IMR-90 (cell line): Measurements from ENCODE around the gene NLGN4X. TPM values are rescaled to one million over a fixed set of nuclear protein-coding genes. Genes with fewer than 3 reads are reported as not detected.

ENCODE experiments used
- ATAC-seq: fragments of 200-7000 bp; cut with Tn5 transposase; 2 replicates; pipeline ENCODE4 v1.9.1; 2020; ENCODE audit warnings: low read depth, mild to moderate bottlenecking, moderate library complexity
- BruUV-seq: library from RNA; stranded (reverse); fragments of 400-500 nt; replicated peaks from 2 replicates; lab custom pipeline; 2021; lab: Mats Ljungman, UMichigan
- CTCF ChIA-PET: fragments of 300-600 bp; formaldehyde crosslinking; extraction: SDS; loops from one replicate; lab custom pipeline; 2021; ENCODE audit warnings: antibody characterized with exemption; lab: Yijun Ruan, JAX
- POLR2A ChIA-PET: fragments of 300-600 bp; sonication (Branson Sonifier 250); formaldehyde crosslinking; loops from one replicate; lab custom pipeline; 2022; ENCODE audit warnings: antibody characterized with exemption; ENCODE audit not compliant: unreplicated experiment; lab: Charles Lee
- DNase-seq: peaks from one replicate; pipeline ENCODE4 v3.0.0; 2013
- H2AFZ ChIP-seq: replicated peaks from 2 replicates; pipeline ENCODE3; 2013; ENCODE audit warnings: low read length, mild to moderate bottlenecking; ENCODE audit not compliant: poor library complexity
- H2AK5ac ChIP-seq: 2 replicates; pipeline ENCODE4 v1.6.1; 2013; ENCODE audit warnings: low read depth, low read length, inconsistent platforms
- H2AK9ac ChIP-seq: replicated peaks from 2 replicates; pipeline ENCODE3; 2013; ENCODE audit warnings: mild to moderate bottlenecking, low read depth, low read length, moderate library complexity; ENCODE audit not compliant: poor library complexity
- H2BK120ac ChIP-seq: 2 replicates; pipeline ENCODE4 v1.6.1; 2013; ENCODE audit warnings: low read depth, low read length, inconsistent platforms
- H2BK15ac ChIP-seq: 3 replicates; pipeline ENCODE4 v1.6.1; 2013; ENCODE audit warnings: low read depth, low read length, inconsistent platforms
- H2BK20ac ChIP-seq: 2 replicates; pipeline ENCODE4 v1.6.1; 2013; ENCODE audit warnings: low read depth, mild to moderate bottlenecking, inconsistent platforms, low read length, moderate library complexity
- H2BK5ac ChIP-seq: 2 replicates; pipeline ENCODE4 v1.6.1; 2013; ENCODE audit warnings: mild to moderate bottlenecking, low read depth, low read length, inconsistent platforms; ENCODE audit not compliant: poor library complexity, severe bottlenecking
- H3K14ac ChIP-seq: replicated peaks from 2 replicates; pipeline ENCODE4 v1.6.1; 2013; ENCODE audit warnings: low read depth, low read length, inconsistent platforms
- H3K18ac ChIP-seq: 2 replicates; pipeline ENCODE4 v1.6.1; 2013; ENCODE audit warnings: low read depth, low read length, control low read depth
- H3K23ac ChIP-seq: 2 replicates; pipeline ENCODE4 v1.6.1; 2013; ENCODE audit warnings: low read depth, low read length, inconsistent platforms
- H3K27ac ChIP-seq: 2 replicates; pipeline ENCODE4 v1.5.1; 2013; ENCODE audit warnings: mild to moderate bottlenecking, control low read depth, low read length; ENCODE audit not compliant: insufficient read depth
- H3K27me3 ChIP-seq: 2 replicates; pipeline ENCODE4 v1.6.1; 2013; ENCODE audit warnings: low read length; ENCODE audit not compliant: control insufficient read depth, insufficient read depth
- H3K36me3 ChIP-seq: 2 replicates; pipeline ENCODE4 v1.6.1; 2013; ENCODE audit warnings: low read length, mixed read lengths; ENCODE audit not compliant: control insufficient read depth, insufficient read depth
- H3K4ac ChIP-seq: 2 replicates; pipeline ENCODE4 v1.6.1; 2013; ENCODE audit warnings: low read depth, low read length, inconsistent platforms
- H3K4me1 ChIP-seq: 2 replicates; pipeline ENCODE4 v1.6.1; 2013; ENCODE audit warnings: low read length, mixed read lengths; ENCODE audit not compliant: control insufficient read depth, insufficient read depth
- H3K4me2 ChIP-seq: 2 replicates; pipeline ENCODE4 v1.6.1; 2013; ENCODE audit warnings: low read depth, mild to moderate bottlenecking, control low read depth, low read length, moderate library complexity
- H3K4me3 ChIP-seq: 2 replicates; pipeline ENCODE4 v1.5.1; 2013; ENCODE audit warnings: low read depth, mild to moderate bottlenecking, control low read depth, low read length, moderate library complexity; ENCODE audit not compliant: insufficient read depth
- H3K56ac ChIP-seq: 2 replicates; pipeline ENCODE4 v1.6.1; 2013; ENCODE audit warnings: low read length, inconsistent platforms; ENCODE audit not compliant: insufficient read depth; ENCODE audit errors: extremely low read depth
- H3K79me1 ChIP-seq, 2 experiments: 2 replicates each; pipeline ENCODE4 v1.6.1; 2013; ENCODE audit warnings: low read length in 2 of 2, inconsistent platforms in 1 of 2, low read depth in 1 of 2
- H3K9ac ChIP-seq: 2 replicates; pipeline ENCODE4 v1.6.1; 2013; ENCODE audit warnings: low read depth, low read length, control low read depth
- H3K9me1 ChIP-seq: 2 replicates; pipeline ENCODE4 v1.6.1; 2013; ENCODE audit warnings: low read length, inconsistent platforms; ENCODE audit not compliant: insufficient read depth
- H3K9me3 ChIP-seq: 2 replicates; pipeline ENCODE4 v1.6.1; 2013; ENCODE audit warnings: low read length; ENCODE audit not compliant: control insufficient read depth, insufficient read depth
- H4K20me1 ChIP-seq: 2 replicates; pipeline ENCODE4 v1.6.1; 2013; ENCODE audit warnings: low read length, inconsistent platforms; ENCODE audit not compliant: insufficient read depth
- H4K5ac ChIP-seq: 2 replicates; pipeline ENCODE4 v1.6.1; 2013; ENCODE audit warnings: mild to moderate bottlenecking, low read depth, low read length, control low read depth
- H4K8ac ChIP-seq, 2 experiments: 2 replicates each; pipeline ENCODE4 v1.6.1; 2013; ENCODE audit warnings: low read depth in 2 of 2, low read length in 2 of 2, control low read depth in 1 of 2, inconsistent platforms in 1 of 2
- H4K91ac ChIP-seq: 2 replicates; pipeline ENCODE4 v1.6.1; 2013; ENCODE audit warnings: low read depth, low read length, inconsistent platforms; ENCODE audit not compliant: insufficient read depth
- BHLHE40 ChIP-seq: fragments of 150-350 bp; IDR thresholded peaks from 2 replicates; pipeline ENCODE4 v1.6.1; 2016; ENCODE audit warnings: mild to moderate bottlenecking, low read depth, low read length
- MXI1 ChIP-seq: IDR thresholded peaks from 2 replicates; pipeline ENCODE4 v1.6.1; 2012; ENCODE audit warnings: low read depth, mild to moderate bottlenecking, low read length, moderate library complexity, borderline replicate concordance
- RCOR1 ChIP-seq: IDR thresholded peaks from 2 replicates; pipeline ENCODE4 v1.6.1; 2012; ENCODE audit warnings: mild to moderate bottlenecking, low read length, improper control_type of control experiment; ENCODE audit not compliant: insufficient replicate concordance
- WGBS, 2 experiments: methylation state at CpG; one replicate each; pipeline versions ENCODE4 v1.1.5 to v1.1.7; 2013; ENCODE audit warnings: missing lambda C conversion rate in 2 of 2; ENCODE audit not compliant: insufficient read length in 1 of 2; ENCODE audit errors: extremely low coverage in 2 of 2; 5-methylcytosine and 5-hydroxymethylcytosine counted together
- dilution Hi-C: fragments of 300-500 bp; cut with HindIII; formaldehyde crosslinking; loops from one replicate; pipeline ENCODE4 v1.14.3; 2018; ENCODE audit warnings: low sequenced_read_pairs; ENCODE audit not compliant: unreplicated experiment
- in situ Hi-C: fragments of 300-500 bp; cut with MboI; formaldehyde crosslinking; loops from 3 replicates; pipeline ENCODE4 v1.14.3; 2019; ENCODE audit warnings: low sequenced_read_pairs, inconsistent platforms, mixed read lengths
- intact Hi-C: fragments of 100-400 bp; cut with micrococcal nuclease; formaldehyde crosslinking; loops from 2 replicates; pipeline ENCODE4 v1.10.0; 2022
- polyA plus RNA-seq, 3 experiments: library from polyadenylated mRNA; depleted of rRNA; stranded (reverse); fragments of >200 nt; gene quantifications; 2 replicates each; pipeline ENCODE4 v1.2.3, GENCODE V29; 2012; ENCODE audit warnings: low replicate concordance in 1 of 3
- total RNA-seq: library from RNA; depleted of rRNA; stranded (reverse); fragments of >200 nt; gene quantifications from 2 replicates; pipeline ENCODE4 v1.2.3, GENCODE V29; 2012
- TF ChIP-seq, protein P1 (sequence below): fragments of 150-350 bp; IDR thresholded peaks from 2 replicates; pipeline ENCODE4 v1.6.1; 2016; ENCODE audit warnings: low read depth, mild to moderate bottlenecking, low read length, moderate library complexity, borderline replicate concordance

Gene NLGN4X
- total and polyA plus RNA-seq, 2 of the 4 experiments (the other 2 are of a cell fraction), result not detected

GRCh38 chrX:5915783-5916182 is 312.9 kb downstream of the NLGN4X start:
- dilution Hi-C loops, result no loop called here
- intact Hi-C loops, result no loop called here
- Histone ChIP-seq H2BK120ac (no peak overlapping the region), H2AK9ac (no peak overlapping the region), H3K27me3 (no peaks in the 10 kb centered on the region), H3K27ac (no peak overlapping the region), H4K8ac (no peak overlapping the region), H3K14ac (no peak overlapping the region), H3K4me2 (no peak overlapping the region), H3K9ac (no peak overlapping the region), H3K79me1 (no peaks in the 10 kb centered on the region), H3K18ac (no peak overlapping the region), H2AK5ac (no peak overlapping the region), H4K91ac (no peak overlapping the region), H3K4me3 (no peak overlapping the region), H4K20me1 (no peaks in the 10 kb centered on the region), H2AFZ (no peak overlapping the region), H3K9me3 (peaks cover 11% of the 10 kb centered on the region), H3K9me1 (no peaks in the 10 kb centered on the region), H2BK20ac (no peak overlapping the region), H3K23ac (no peak overlapping the region), H3K56ac (no peak overlapping the region), H4K5ac (no peak overlapping the region), H3K4ac (no peak overlapping the region), H2BK5ac (no peak overlapping the region), H2BK15ac (no peak overlapping the region), H3K36me3 (no peaks in the 10 kb centered on the region), H3K4me1 (no peaks in the 10 kb centered on the region)
- TF ChIP-seq BHLHE40 (no peak), RCOR1 (no peak), MXI1 (no peak)
- TF ChIP-seq, protein P1, sequence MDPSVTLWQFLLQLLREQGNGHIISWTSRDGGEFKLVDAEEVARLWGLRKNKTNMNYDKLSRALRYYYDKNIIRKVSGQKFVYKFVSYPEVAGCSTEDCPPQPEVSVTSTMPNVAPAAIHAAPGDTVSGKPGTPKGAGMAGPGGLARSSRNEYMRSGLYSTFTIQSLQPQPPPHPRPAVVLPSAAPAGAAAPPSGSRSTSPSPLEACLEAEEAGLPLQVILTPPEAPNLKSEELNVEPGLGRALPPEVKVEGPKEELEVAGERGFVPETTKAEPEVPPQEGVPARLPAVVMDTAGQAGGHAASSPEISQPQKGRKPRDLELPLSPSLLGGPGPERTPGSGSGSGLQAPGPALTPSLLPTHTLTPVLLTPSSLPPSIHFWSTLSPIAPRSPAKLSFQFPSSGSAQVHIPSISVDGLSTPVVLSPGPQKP, result no peak
- DNase-seq, result no peak
- ChIA-PET CTCF (no interaction called here), POLR2A (no interaction called here)
- no CpG with 5 or more reads among the region's 1 CpG for WGBS, 2 experiments
- no peak for ATAC-seq
- in situ Hi-C loops, result loop anchor here (25.0 kb wide), 1 partner anchor 103 kb away; no protein-coding TSS in a partner anchor
- BruUV-seq, result no TSS peak
